Sigmoid colon (tissue), 3 donors: ENCODE measurements around the gene ZFX.

ENCODE experiments used
- CTCF ChIP-seq, 4 experiments: fragments of 450-650 bp in 3 of 4; fragments of 200-600 bp in 1 of 4; IDR thresholded peaks; one replicate each; pipeline ENCODE4 v1.5.1; 2016 to 2019; ENCODE audit warnings: antibody characterized with exemption in 4 of 4, mild to moderate bottlenecking in 3 of 4, moderate library complexity in 2 of 4
- POLR2A ChIP-seq, 2 donors: fragments of 450-650 bp; IDR thresholded peaks; one replicate each; pipeline ENCODE4 v1.6.1; 2016; ENCODE audit warnings: antibody characterized with exemption in 2 of 2, mild to moderate bottlenecking in 2 of 2, moderate library complexity in 2 of 2

- TF ChIP-seq CTCF (IDR thresholded peaks at IDR 0.05) (no peak), POLR2A (IDR thresholded peaks at IDR 0.05) (no peak)
Observed at GRCh38 chrX:24202465-24203031, 53.0 kb downstream of the ZFX start.
